ENCODE measurements around the gene IZUMO4.

GRCh38 chr19:2103045-2103707 is 6.5 kb downstream of the IZUMO4 start:
- TF ChIP-seq SP1 (IDR thresholded peaks at IDR 0.05) = no peak
- no peak for TF ChIP-seq BHLHE40 (IDR thresholded peaks at IDR 0.05; ENCODE audit: borderline replicate concordance)
